GM12873 (cell line): ENCODE results near the gene ZNF783.

Experiments used
- TF ChIP-seq, protein P1 (sequence below): IDR thresholded peaks from 2 replicates; pipeline ENCODE4 v1.5.1; 2012; ENCODE audit warnings: low read depth, mild to moderate bottlenecking, moderate library complexity, low read length, control low read depth; ENCODE audit not compliant: insufficient read depth; ENCODE audit errors: missing control alignments

ZNF783 gene

DNA sequence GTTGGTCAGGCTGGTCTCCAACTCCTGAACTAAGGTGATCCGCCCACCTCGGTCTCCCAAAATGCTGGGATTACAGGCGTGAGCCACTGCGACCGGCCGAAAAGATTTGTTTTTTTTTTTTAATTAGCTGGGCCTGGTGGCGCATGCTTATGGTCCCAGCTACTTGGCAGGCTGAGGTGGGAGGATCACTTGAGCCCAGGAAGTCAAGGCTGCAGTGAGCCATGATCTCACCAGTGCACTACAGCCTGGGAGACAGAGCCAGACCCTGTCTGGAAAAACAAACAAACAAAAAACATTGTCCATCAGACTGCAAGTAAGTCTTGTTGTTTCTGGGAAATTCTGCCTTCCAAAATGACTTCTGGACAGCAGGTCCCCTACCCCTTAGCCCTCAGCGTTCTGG is 38.8 kb upstream of the ZNF783 start:
- TF ChIP-seq, protein P1, sequence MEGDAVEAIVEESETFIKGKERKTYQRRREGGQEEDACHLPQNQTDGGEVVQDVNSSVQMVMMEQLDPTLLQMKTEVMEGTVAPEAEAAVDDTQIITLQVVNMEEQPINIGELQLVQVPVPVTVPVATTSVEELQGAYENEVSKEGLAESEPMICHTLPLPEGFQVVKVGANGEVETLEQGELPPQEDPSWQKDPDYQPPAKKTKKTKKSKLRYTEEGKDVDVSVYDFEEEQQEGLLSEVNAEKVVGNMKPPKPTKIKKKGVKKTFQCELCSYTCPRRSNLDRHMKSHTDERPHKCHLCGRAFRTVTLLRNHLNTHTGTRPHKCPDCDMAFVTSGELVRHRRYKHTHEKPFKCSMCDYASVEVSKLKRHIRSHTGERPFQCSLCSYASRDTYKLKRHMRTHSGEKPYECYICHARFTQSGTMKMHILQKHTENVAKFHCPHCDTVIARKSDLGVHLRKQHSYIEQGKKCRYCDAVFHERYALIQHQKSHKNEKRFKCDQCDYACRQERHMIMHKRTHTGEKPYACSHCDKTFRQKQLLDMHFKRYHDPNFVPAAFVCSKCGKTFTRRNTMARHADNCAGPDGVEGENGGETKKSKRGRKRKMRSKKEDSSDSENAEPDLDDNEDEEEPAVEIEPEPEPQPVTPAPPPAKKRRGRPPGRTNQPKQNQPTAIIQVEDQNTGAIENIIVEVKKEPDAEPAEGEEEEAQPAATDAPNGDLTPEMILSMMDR, result no peak

DNA sequence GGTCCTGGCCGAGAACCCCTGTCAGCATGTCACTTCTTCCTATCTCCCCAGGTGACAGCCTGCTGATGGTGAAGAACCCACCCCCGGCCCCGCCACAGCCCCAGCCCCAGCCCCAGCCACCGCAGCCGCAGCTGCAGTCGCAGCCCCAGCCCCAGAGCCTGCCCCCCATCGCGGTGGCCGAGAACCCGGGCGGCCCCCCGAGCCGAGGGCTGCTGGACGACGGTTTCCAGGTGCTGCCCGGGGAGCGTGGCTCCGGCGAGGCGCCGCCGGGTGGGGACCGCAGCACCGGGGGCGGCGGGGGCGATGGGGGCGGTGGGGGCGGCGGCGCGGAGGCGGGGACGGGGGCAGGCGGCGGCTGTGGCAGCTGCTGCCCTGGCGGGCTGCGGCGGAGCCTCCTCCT is 38.2 kb upstream of the ZNF783 start:
- TF ChIP-seq, protein P1, result no peak

DNA sequence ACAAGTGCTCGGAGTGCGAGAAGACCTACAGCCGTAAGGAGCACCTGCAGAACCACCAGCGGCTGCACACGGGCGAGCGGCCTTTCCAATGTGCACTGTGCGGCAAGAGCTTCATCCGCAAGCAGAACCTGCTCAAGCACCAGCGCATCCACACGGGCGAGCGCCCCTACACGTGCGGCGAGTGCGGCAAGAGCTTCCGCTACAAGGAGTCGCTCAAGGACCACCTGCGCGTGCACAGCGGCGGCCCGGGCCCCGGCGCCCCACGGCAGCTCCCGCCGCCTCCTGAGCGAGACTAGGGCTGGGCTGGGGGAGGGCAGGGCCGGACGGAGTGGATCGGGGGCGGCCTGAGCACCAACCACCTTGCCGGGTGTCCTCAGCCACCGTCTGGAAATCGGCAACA is 37.6 kb upstream of the ZNF783 start:
- TF ChIP-seq, protein P1, result no peak

DNA sequence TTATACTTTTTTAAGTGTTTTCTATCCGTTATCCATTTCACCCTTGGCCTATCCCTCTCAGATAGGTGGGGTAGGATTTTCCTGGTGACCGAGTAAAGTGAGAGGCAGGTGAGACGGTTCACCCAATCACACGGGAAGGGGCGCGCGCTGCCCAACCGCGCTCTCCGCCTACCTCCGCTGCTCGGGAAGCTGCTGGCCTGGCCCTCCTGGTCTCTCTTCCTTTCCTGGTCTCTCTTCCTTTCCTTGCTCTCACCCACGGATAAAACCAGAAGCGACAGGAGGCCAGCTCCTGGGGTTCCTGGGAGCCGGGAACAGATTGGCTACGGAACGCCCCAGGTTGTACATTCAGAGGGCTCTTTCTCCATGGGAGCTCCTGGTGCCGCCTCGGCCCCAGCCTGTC is 36.9 kb upstream of the ZNF783 start:
- TF ChIP-seq, protein P1, result no peak

DNA sequence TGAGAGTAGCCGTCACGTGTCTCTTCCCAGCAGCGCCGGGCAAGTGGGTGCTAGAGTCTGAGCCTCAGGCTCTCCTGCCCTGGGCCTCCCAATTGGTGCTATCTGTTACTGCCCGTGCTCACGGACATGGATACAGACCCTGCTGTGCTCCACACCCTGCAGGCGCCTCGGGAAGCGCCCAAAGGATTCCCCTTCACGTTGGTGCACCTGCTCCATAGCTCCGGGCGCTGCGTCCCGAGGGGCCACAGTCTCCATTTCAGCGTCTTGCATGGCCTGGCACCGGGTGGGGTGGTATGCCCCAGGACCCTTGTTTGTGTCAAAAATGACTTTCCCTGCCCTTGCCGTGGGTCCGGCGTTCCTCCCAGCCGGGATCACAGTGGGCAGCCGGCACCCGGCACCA is 36.3 kb upstream of the ZNF783 start:
- TF ChIP-seq, protein P1, result no peak

DNA sequence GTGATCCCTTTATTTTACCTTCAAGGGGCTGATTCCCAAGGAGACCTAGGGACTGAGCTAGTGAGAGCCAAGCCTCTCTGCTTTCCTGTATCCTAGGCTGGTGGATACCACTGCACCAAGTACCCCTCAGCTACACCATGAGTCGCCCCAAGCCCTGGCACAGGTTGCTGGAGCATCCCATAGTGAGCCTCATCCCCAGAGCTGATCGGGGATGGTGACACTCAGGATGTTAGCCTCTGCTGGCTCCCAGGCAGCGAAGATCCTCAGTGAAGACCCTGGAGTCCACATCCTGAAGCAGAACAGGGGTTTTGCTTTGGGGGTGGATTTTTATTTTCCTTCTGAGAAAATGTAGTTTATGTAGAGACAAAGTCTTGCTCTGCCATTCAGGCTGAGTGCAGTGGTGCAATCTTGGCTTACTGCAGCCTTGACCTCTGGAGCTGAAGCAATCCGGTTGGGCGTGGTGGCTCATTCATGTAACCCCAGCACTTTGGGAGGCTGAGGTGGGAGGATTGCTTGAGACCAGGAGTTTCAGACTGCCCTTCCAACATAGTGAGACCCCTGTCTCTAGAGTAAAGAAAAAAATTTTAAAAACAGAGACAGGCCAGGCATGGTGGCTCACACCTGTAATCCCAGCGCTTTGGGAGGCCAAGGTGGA is 35.0 kb upstream of the ZNF783 start:
- TF ChIP-seq, protein P1, result no peak

DNA sequence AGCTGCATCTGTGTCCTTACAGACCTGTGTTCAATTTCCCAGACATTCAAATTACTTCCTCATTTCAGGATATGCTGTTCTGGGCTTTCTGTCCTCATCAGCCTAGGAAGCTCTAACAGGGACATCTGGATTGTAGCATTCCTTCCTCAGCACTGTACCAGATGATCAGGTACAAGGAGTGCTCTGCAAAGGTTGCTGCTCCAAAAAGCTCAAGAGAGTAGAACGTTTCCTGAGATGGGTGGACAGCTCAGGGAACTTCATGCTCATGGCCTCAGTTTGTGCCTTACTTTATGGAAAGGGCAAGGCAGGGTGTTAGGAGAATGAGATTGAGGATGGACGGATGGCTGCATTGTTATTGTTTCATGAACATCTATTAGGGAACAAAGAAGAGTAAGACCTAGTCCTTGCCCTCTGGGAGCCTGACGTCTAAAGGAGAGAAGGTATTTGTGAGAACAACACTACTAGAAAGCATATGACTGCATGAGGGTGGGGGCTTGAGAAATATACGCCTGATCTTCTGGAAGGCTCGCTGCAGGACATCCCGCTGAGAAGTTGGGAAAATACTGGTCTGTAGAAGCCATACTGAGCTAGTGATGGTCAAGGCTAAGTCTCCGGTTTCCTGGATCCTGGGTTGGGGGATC is 33.0 kb upstream of the ZNF783 start:
- TF ChIP-seq, protein P1, result no peak
